ENCODE results near the gene POLR2I. TPM values are rescaled to one million over a fixed set of nuclear protein-coding genes. Genes with fewer than 3 reads are reported as not detected.

POLR2I gene
- total RNA-seq, 2 donors from 2014 or later: 40.7 to 42.4 TPM

GRCh38 chr19:36116344-36116637, 1.6 kb upstream of the POLR2I start:
- peaks cover 39 to 42% of the 10 kb centered on the region in 2 donors for H3K4me1 Mint-ChIP-seq (ENCODE audit: low read depth in 2 of 2)
- ATAC-seq (no peak), DNase-seq (ENCODE audit: low spot score) (no peak)
- H3K36me3 Mint-ChIP-seq: peaks cover 10% of the 10 kb centered on the region
- no peaks in the 10 kb centered on the region for H3K27me3 Mint-ChIP-seq
- no peaks in the 10 kb centered on the region for H3K9me3 Mint-ChIP-seq
- peak overlapping the region; percentile 95 for H3K4me3 Mint-ChIP-seq
- H3K27ac Mint-ChIP-seq: peak overlapping the region; percentile 94 to 98

- peaks cover 39 to 42% of the 10 kb centered on the region in 2 donors for H3K4me1 Mint-ChIP-seq (ENCODE audit: low read depth in 2 of 2)
Observed at GRCh38 chr19:36115453-36116343, 1.0 kb upstream of the POLR2I start, which contains the start of gene TBCB. TBCB (plus strand) TSS chr19:36115468; CDS start chr19:36115561, 93 bp downstream.

GRCh38 chr19:36113894-36114720, 568 bp downstream of the POLR2I start:
- Mint-ChIP-seq H3K36me3 (peaks cover 10% of the 10 kb centered on the region), H3K27ac (peak overlapping the region; percentile 94 to 98), H3K27me3 (no peaks in the 10 kb centered on the region)

More at GRCh38 chr19:36115453-36116343, 1.0 kb upstream of the POLR2I start, which contains the start of gene TBCB:
- Mint-ChIP-seq H3K36me3 (peaks cover 10% of the 10 kb centered on the region), H3K27me3 (no peaks in the 10 kb centered on the region), H3K4me3 (peak within 1 kb of the TSS; percentile 95), H3K27ac (peak within 1 kb of the TSS; percentile 94 to 98), H3K9me3 (no peaks in the 10 kb centered on the region)
- peak; percentile 89 for DNase-seq (ENCODE audit: low spot score)
- peak; percentile 74 to 79 for ATAC-seq

GRCh38 chr19:36113425-36113824, 1.2 kb downstream of the POLR2I start:
- no peaks in the 10 kb centered on the region for H3K9me3 Mint-ChIP-seq
- H3K27me3 Mint-ChIP-seq: no peaks in the 10 kb centered on the region
- peaks cover 10% of the 10 kb centered on the region for H3K36me3 Mint-ChIP-seq
- ATAC-seq (no peak), DNase-seq (ENCODE audit: low spot score) (no peak)
- H3K27ac Mint-ChIP-seq: peak overlapping the region; percentile 94 to 98
- H3K4me3 Mint-ChIP-seq: peak overlapping the region; percentile 95
- peaks cover 34 to 42% of the 10 kb centered on the region in 2 donors for H3K4me1 Mint-ChIP-seq (ENCODE audit: low read depth in 2 of 2)

More at GRCh38 chr19:36113894-36114720, 568 bp downstream of the POLR2I start:
- Mint-ChIP-seq H3K9me3 (no peaks in the 10 kb centered on the region), H3K4me3 (peak overlapping the region; percentile 95), H3K4me1 (ENCODE audit: low read depth in 2 of 2) (peaks cover 34 to 42% of the 10 kb centered on the region in 2 donors)
- peak; percentile 54 for DNase-seq (ENCODE audit: low spot score)
- ATAC-seq: no peak

- Mint-ChIP-seq H3K9me3 (no peaks in the 10 kb centered on the region), H3K36me3 (peaks cover 4% of the 10 kb centered on the region), H3K4me1 (ENCODE audit: low read depth in 2 of 2) (peaks cover 30 to 37% of the 10 kb centered on the region in 2 donors), H3K27ac (peak overlapping the region in 1 of 2 donors; percentile 94), H3K4me3 (peak overlapping the region; percentile 95), H3K27me3 (no peaks in the 10 kb centered on the region)
- DNase-seq (ENCODE audit: low spot score) (no peak), ATAC-seq (no peak)
Observed at GRCh38 chr19:36112678-36113077, 2.0 kb downstream of the POLR2I start.

GRCh38 chr19:36111200-36111539, 3.5 kb downstream of the POLR2I start:
- no peak overlapping the region for H3K4me3 Mint-ChIP-seq
- no peaks in the 10 kb centered on the region for H3K36me3 Mint-ChIP-seq
- ATAC-seq: no peak
- H3K9me3 Mint-ChIP-seq: no peaks in the 10 kb centered on the region
- no peaks in the 10 kb centered on the region for H3K27me3 Mint-ChIP-seq
- no peak overlapping the region for H3K27ac Mint-ChIP-seq
- DNase-seq (ENCODE audit: low spot score): no peak
- peaks cover 24 to 28% of the 10 kb centered on the region in 2 donors for H3K4me1 Mint-ChIP-seq (ENCODE audit: low read depth in 2 of 2)

- Mint-ChIP-seq H3K4me3 (no peak within 1 kb of the TSS), H3K27me3 (no peaks in the 10 kb centered on the region), H3K27ac (no peak within 1 kb of the TSS), H3K4me1 (ENCODE audit: low read depth in 2 of 2) (peaks cover 22 to 25% of the 10 kb centered on the region in 2 donors), H3K9me3 (no peaks in the 10 kb centered on the region), H3K36me3 (no peaks in the 10 kb centered on the region)
- DNase-seq (ENCODE audit: low spot score): no peak
- no peak for ATAC-seq
Observed at GRCh38 chr19:36110487-36111199, 4.0 kb downstream of the POLR2I start, which contains the start of gene OVOL3. OVOL3 (plus strand) TSS chr19:36111143; CDS start chr19:36111203, 60 bp downstream.

GRCh38 chr19:36108684-36109083, 6.0 kb downstream of the POLR2I start:
- no peaks in the 10 kb centered on the region for H3K9me3 Mint-ChIP-seq
- ATAC-seq: no peak
- H3K36me3 Mint-ChIP-seq: no peaks in the 10 kb centered on the region
- no peak overlapping the region for H3K27ac Mint-ChIP-seq
- H3K27me3 Mint-ChIP-seq: no peaks in the 10 kb centered on the region
- no peak overlapping the region for H3K4me3 Mint-ChIP-seq
- peaks cover 10% of the 10 kb centered on the region in 2 donors for H3K4me1 Mint-ChIP-seq (ENCODE audit: low read depth in 2 of 2)
- no peak for DNase-seq (ENCODE audit: low spot score)

GRCh38 chr19:36106991-36107390, 7.7 kb downstream of the POLR2I start:
- no peak overlapping the region for H3K27ac Mint-ChIP-seq
- peaks cover 0 to 2% of the 10 kb centered on the region in 2 donors for H3K4me1 Mint-ChIP-seq (ENCODE audit: low read depth in 2 of 2)
- no peaks in the 10 kb centered on the region for H3K36me3 Mint-ChIP-seq
- DNase-seq (ENCODE audit: low spot score) (no peak), ATAC-seq (no peak)
- H3K9me3 Mint-ChIP-seq: no peaks in the 10 kb centered on the region
- no peaks in the 10 kb centered on the region for H3K27me3 Mint-ChIP-seq
- H3K4me3 Mint-ChIP-seq: no peak overlapping the region

GRCh38 chr19:36106441-36106840, 8.2 kb downstream of the POLR2I start:
- no peak overlapping the region for H3K4me3 Mint-ChIP-seq
- ATAC-seq: no peak
- no peaks in the 10 kb centered on the region for H3K36me3 Mint-ChIP-seq
- peaks cover 0 to 2% of the 10 kb centered on the region in 2 donors for H3K4me1 Mint-ChIP-seq (ENCODE audit: low read depth in 2 of 2)
- no peaks in the 10 kb centered on the region for H3K27me3 Mint-ChIP-seq
- H3K9me3 Mint-ChIP-seq: no peaks in the 10 kb centered on the region
- no peak for DNase-seq (ENCODE audit: low spot score)
- H3K27ac Mint-ChIP-seq: no peak overlapping the region

- H3K4me1 Mint-ChIP-seq (ENCODE audit: low read depth in 2 of 2): peaks cover 0 to 2% of the 10 kb centered on the region in 2 donors
- ATAC-seq (no peak), DNase-seq (ENCODE audit: low spot score) (no peak)
- no peak overlapping the region for H3K4me3 Mint-ChIP-seq
- no peaks in the 10 kb centered on the region for H3K27me3 Mint-ChIP-seq
- H3K36me3 Mint-ChIP-seq: no peaks in the 10 kb centered on the region
- no peaks in the 10 kb centered on the region for H3K9me3 Mint-ChIP-seq
- no peak overlapping the region for H3K27ac Mint-ChIP-seq
Observed at GRCh38 chr19:36103842-36104552, 10.7 kb downstream of the POLR2I start.

- H3K4me1 Mint-ChIP-seq (ENCODE audit: low read depth in 2 of 2): peaks cover 0 to 2% of the 10 kb centered on the region in 2 donors
- no peak overlapping the region for H3K27ac Mint-ChIP-seq
Observed at GRCh38 chr19:36103040-36103626, 11.5 kb downstream of the POLR2I start.

More at GRCh38 chr19:36103040-36103626, 11.5 kb downstream of the POLR2I start:
- no peak for ATAC-seq
- Mint-ChIP-seq H3K4me3 (no peak overlapping the region), H3K36me3 (peaks cover 4% of the 10 kb centered on the region), H3K27me3 (no peaks in the 10 kb centered on the region), H3K9me3 (no peaks in the 10 kb centered on the region)
- no peak for DNase-seq (ENCODE audit: low spot score)
